HEK293 (cell line): ENCODE results near the gene PITPNC1.
A peak's percentile ranks its signal among the peaks of the same experiment; 100 is the strongest.

Experiments used
- CTCF ChIA-PET: fragments of 350-600 bp; formaldehyde crosslinking; extraction: SDS; loops from one replicate; lab custom pipeline; 2021; ENCODE audit warnings: antibody characterized with exemption; lab: Yijun Ruan, JAX
- POLR2A ChIA-PET: fragments of 300-600 bp; formaldehyde crosslinking; extraction: SDS; loops from one replicate; lab custom pipeline; 2020; ENCODE audit warnings: antibody characterized with exemption, inconsistent platforms; lab: Yijun Ruan, JAX
- H3K27ac ChIP-seq: fragments of 200-500 bp; sonication (Bioruptor generic); 2 replicates; pipeline ENCODE4 v1.5.1; 2014; ENCODE audit warnings: low read depth, low read length, control low read depth, inconsistent platforms; ENCODE audit errors: extremely low read depth
- H3K36me3 ChIP-seq, 2 experiments: fragments of 200-500 bp in 1 of 2; sonication (Bioruptor generic) in 1 of 2; 1 replicate in 1 of 2; 2 replicates in 1 of 2; pipeline ENCODE4 v1.5.1; 2014 to 2017; ENCODE audit warnings: inconsistent platforms in 2 of 2, low read length in 2 of 2; ENCODE audit not compliant: control insufficient read depth in 2 of 2, insufficient read depth in 1 of 2
- H3K4me1 ChIP-seq: fragments of 200-500 bp; sonication (Bioruptor generic); 2 replicates; pipeline ENCODE4 v1.5.1; 2014; ENCODE audit warnings: mild to moderate bottlenecking, low read length, inconsistent platforms; ENCODE audit not compliant: control insufficient read depth, insufficient read depth
- H3K4me3 ChIP-seq: 2 replicates; pipeline ENCODE4 v1.5.1; 2011; ENCODE audit warnings: low read depth, mild to moderate bottlenecking, control low read depth, low read length, moderate library complexity
- H3K9me3 ChIP-seq: fragments of 200-500 bp; sonication (Bioruptor generic); 2 replicates; pipeline ENCODE4 v1.5.1; 2014; ENCODE audit warnings: low read depth, low read length, inconsistent platforms; ENCODE audit not compliant: control insufficient read depth, insufficient read depth
- CTCF ChIP-seq: fragments of 450-650 bp; formaldehyde crosslinking; IDR thresholded peaks from 2 replicates; pipeline ENCODE4 v1.5.1; 2016; ENCODE audit warnings: missing biosample characterization, missing genetic modification characterization
- HOXA7 ChIP-seq: sonication (generic); formaldehyde crosslinking; IDR thresholded peaks from 2 replicates; pipeline ENCODE4 v1.8.1; 2022; ENCODE audit warnings: missing genetic modification reagents, borderline replicate concordance
- INSM2 ChIP-seq: fragments of 450-650 bp; formaldehyde crosslinking; IDR thresholded peaks from 2 replicates; pipeline ENCODE4 v1.5.1; 2016; ENCODE audit warnings: missing biosample characterization, missing genetic modification characterization
- KLF1 ChIP-seq: fragments of 450-650 bp; formaldehyde crosslinking; IDR thresholded peaks from 2 replicates; pipeline ENCODE4 v1.5.1; 2016; ENCODE audit warnings: missing biosample characterization, missing genetic modification characterization
- KLF16 ChIP-seq: fragments of 450-650 bp; formaldehyde crosslinking; IDR thresholded peaks from 2 replicates; pipeline ENCODE4 v1.5.1; 2017; ENCODE audit warnings: missing biosample characterization, missing genetic modification characterization
- MYNN ChIP-seq: fragments of 450-650 bp; formaldehyde crosslinking; IDR thresholded peaks from 2 replicates; pipeline ENCODE4 v1.5.1; 2016; ENCODE audit warnings: missing biosample characterization, missing genetic modification characterization, borderline replicate concordance
- MZF1 ChIP-seq: fragments of 450-650 bp; formaldehyde crosslinking; IDR thresholded peaks from 2 replicates; pipeline ENCODE4 v1.5.1; 2017; ENCODE audit warnings: missing biosample characterization, missing genetic modification characterization, borderline replicate concordance
- PRDM4 ChIP-seq: fragments of 450-650 bp; formaldehyde crosslinking; IDR thresholded peaks from 2 replicates; pipeline ENCODE4 v1.5.1; 2017; ENCODE audit warnings: missing biosample characterization, missing genetic modification characterization
- RBAK ChIP-seq: fragments of 450-650 bp; formaldehyde crosslinking; IDR thresholded peaks from 2 replicates; pipeline ENCODE4 v1.5.1; 2016; ENCODE audit warnings: missing biosample characterization, missing genetic modification characterization
- TSHZ1 ChIP-seq: fragments of 450-650 bp; formaldehyde crosslinking; IDR thresholded peaks from 2 replicates; pipeline ENCODE4 v1.5.1; 2016; ENCODE audit warnings: missing biosample characterization, missing genetic modification characterization, borderline replicate concordance
- YY1 ChIP-seq: fragments of 450-650 bp; formaldehyde crosslinking; IDR thresholded peaks from 2 replicates; pipeline ENCODE4 v1.5.1; 2018; ENCODE audit warnings: missing biosample characterization, missing genetic modification characterization
- ZBTB48 ChIP-seq: fragments of 450-650 bp; formaldehyde crosslinking; IDR thresholded peaks from 2 replicates; pipeline ENCODE4 v1.5.1; 2016; ENCODE audit warnings: missing biosample characterization, missing genetic modification characterization
- ZNF114 ChIP-seq: fragments of 450-650 bp; formaldehyde crosslinking; IDR thresholded peaks from 2 replicates; pipeline ENCODE4 v1.5.0; 2017; ENCODE audit warnings: missing biosample characterization, missing genetic modification characterization
- ZNF140 ChIP-seq: fragments of 450-650 bp; formaldehyde crosslinking; IDR thresholded peaks from 2 replicates; pipeline ENCODE4 v1.5.1; 2016; ENCODE audit warnings: missing biosample characterization, missing genetic modification characterization
- ZNF157 ChIP-seq: fragments of 450-650 bp; formaldehyde crosslinking; IDR thresholded peaks from 2 replicates; pipeline ENCODE4 v1.5.1; 2016; ENCODE audit warnings: missing biosample characterization, missing genetic modification characterization
- ZNF248 ChIP-seq: fragments of 450-650 bp; formaldehyde crosslinking; IDR thresholded peaks from 2 replicates; pipeline ENCODE4 v1.5.1; 2017; ENCODE audit warnings: missing biosample characterization, missing genetic modification characterization
- ZNF529 ChIP-seq: fragments of 450-650 bp; formaldehyde crosslinking; IDR thresholded peaks from 2 replicates; pipeline ENCODE4 v1.5.1; 2017; ENCODE audit warnings: missing genetic modification characterization, missing biosample characterization; ENCODE audit not compliant: insufficient replicate concordance
- ZNF530 ChIP-seq: fragments of 450-650 bp; formaldehyde crosslinking; IDR thresholded peaks from 2 replicates; pipeline ENCODE4 v1.5.1; 2016; ENCODE audit warnings: low read depth, missing biosample characterization, missing genetic modification characterization
- ZNF544 ChIP-seq: fragments of 450-650 bp; formaldehyde crosslinking; IDR thresholded peaks from 2 replicates; pipeline ENCODE4 v1.5.0; 2017; ENCODE audit warnings: missing biosample characterization, missing genetic modification characterization
- ZNF776 ChIP-seq: fragments of 450-650 bp; formaldehyde crosslinking; IDR thresholded peaks from 2 replicates; pipeline ENCODE4 v1.5.0; 2017; ENCODE audit warnings: missing biosample characterization, missing genetic modification characterization, borderline replicate concordance

Gene PITPNC1

GRCh38 chr17:67379251-67379630 is 2.2 kb downstream of the PITPNC1 start:
- ChIA-PET CTCF (interaction anchor here (0.5 to 3.6 kb wide), 40 partner anchors 9 to 1914 kb away, joined by 3 to 47 read pairs (median 5); partner anchors contain the start of gene PSMD12), POLR2A (interaction anchor here (1.2 to 2.0 kb wide), 2 partner anchors 11 to 339 kb away, joined by 3 to 5 read pairs; partner anchors contain the start of gene NOL11)
- TF ChIP-seq ZNF157 (tag by site-specific recombination) (no peak), ZNF529 (tag by site-specific recombination) (no peak), MZF1 (tag by site-specific recombination) (no peak), ZNF140 (tag by site-specific recombination) (no peak)
- Histone ChIP-seq H3K36me3 (no peaks in the 10 kb centered on the region), H3K9me3 (no peaks in the 10 kb centered on the region), H3K4me1 (peaks cover 5% of the 10 kb centered on the region; the same call in 1 of the 2 replicates), H3K27ac (no peak overlapping the region; the same call in 1 of the 2 replicates), H3K4me3 (peak overlapping the region; percentile 46)

- Histone ChIP-seq H3K36me3 (no peaks in the 10 kb centered on the region), H3K4me3 (no peak overlapping the region), H3K9me3 (no peaks in the 10 kb centered on the region), H3K27ac (no peak overlapping the region), H3K4me1 (no peaks in the 10 kb centered on the region)
- ChIA-PET CTCF (interaction anchor here (0.5 to 1.2 kb wide), 2 partner anchors 115 to 249 kb away, joined by 4 to 5 read pairs; no protein-coding TSS in a partner anchor), POLR2A (no interaction called here)
- no peak for TF ChIP-seq MYNN (tag by site-specific recombination)
Measured at GRCh38 chr17:67381929-67382257, 4.8 kb downstream of the PITPNC1 start.

GRCh38 chr17:67385122-67385988 is 8.3 kb downstream of the PITPNC1 start:
- no peak overlapping the region for H3K4me3 ChIP-seq
- POLR2A ChIA-PET, result no interaction called here
- H3K9me3 ChIP-seq, result no peaks in the 10 kb centered on the region
- H3K36me3 ChIP-seq, result no peaks in the 10 kb centered on the region
- peaks cover 5% of the 10 kb centered on the region; the same call in 1 of the 2 replicates for H3K4me1 ChIP-seq
- H3K27ac ChIP-seq, result no peak overlapping the region
- CTCF ChIA-PET, result interaction anchor here (0.6 to 6.7 kb wide), 14 partner anchors 10 to 308 kb away, joined by 3 to 68 read pairs (median 3); partner anchors contain the start of gene PITPNC1
- TF ChIP-seq ZBTB48 (no peak), KLF16 (no peak), YY1 (tag by site-specific recombination) (no peak), ZNF248 (tag by site-specific recombination) (no peak), INSM2 (tag by site-specific recombination) (no peak), PRDM4 (tag by site-specific recombination) (no peak), ZNF776 (tag by site-specific recombination) (no peak), CTCF (tag by site-specific recombination) (no peak), HOXA7 (CRISPR knock-in tag) (no peak), ZNF114 (no peak), KLF1 (tag by site-specific recombination) (no peak), RBAK (tag by site-specific recombination) (no peak), ZNF544 (tag by site-specific recombination) (no peak), TSHZ1 (tag by site-specific recombination) (no peak), ZNF530 (tag by site-specific recombination) (no peak)
